HG02571 (cell line): ENCODE measurements around the gene CYP4A11.
"Not testable (repeated sequence)": the region's sequence is repeated elsewhere in the genome, so short reads cannot be mapped to it uniquely, and the experiment has no call there.

Experiments used
- ATAC-seq: cut with Tn5 transposase; IDR thresholded peaks from one replicate; pipeline ENCODE4 v1.9.1; 2021; ENCODE audit warnings: mild to moderate bottlenecking, moderate library complexity; ENCODE audit not compliant: unreplicated experiment

CYP4A11 gene

GRCh38 chr1:46927249-46927835, 13.9 kb downstream of the CYP4A11 start:
- no peak for ATAC-seq

GRCh38 chr1:46910790-46911189, 30.5 kb downstream of the CYP4A11 start:
- ATAC-seq: no peak

- ATAC-seq: no peak
Observed at GRCh38 chr1:46903481-46903880, 37.8 kb downstream of the CYP4A11 start.

GRCh38 chr1:46900401-46900800, 40.9 kb downstream of the CYP4A11 start:
- ATAC-seq: no peak

- ATAC-seq: not testable (repeated sequence)
Observed at GRCh38 chr1:46881656-46882055, 59.6 kb downstream of the CYP4A11 start.
